Osteoblast (primary cell): ENCODE results near the gene ASB2. TPM values are rescaled to one million over a fixed set of nuclear protein-coding genes. Genes with fewer than 3 reads are reported as not detected.
A peak's percentile ranks its signal among the peaks of the same experiment; 100 is the strongest.

Experiments used
- DNase-seq: peaks from one replicate; pipeline ENCODE4 v3.0.0; 2011; ENCODE audit warnings: low spot score, mixed read lengths; ENCODE audit not compliant: insufficient read length; ENCODE audit errors: missing footprints
- H2AFZ ChIP-seq: 2 replicates; pipeline ENCODE4 v1.6.0; 2011; ENCODE audit warnings: mild to moderate bottlenecking, low read length
- H3K27ac ChIP-seq: 2 replicates; pipeline ENCODE4 v1.5.1; 2011; ENCODE audit warnings: mild to moderate bottlenecking, low read depth, low read length, moderate library complexity
- H3K27me3 ChIP-seq: 2 replicates; pipeline ENCODE4 v1.6.0; 2012; ENCODE audit warnings: mild to moderate bottlenecking, control low read depth, inconsistent platforms, low read length, moderate library complexity; ENCODE audit not compliant: insufficient read depth
- H3K36me3 ChIP-seq: 2 replicates; pipeline ENCODE4 v1.5.1; 2011; ENCODE audit warnings: mild to moderate bottlenecking, low read length, control low read depth, moderate library complexity; ENCODE audit not compliant: insufficient read depth
- H3K4me1 ChIP-seq: 2 replicates; pipeline ENCODE4 v1.5.1; 2011; ENCODE audit warnings: mild to moderate bottlenecking, low read length, control low read depth, moderate library complexity; ENCODE audit not compliant: insufficient read depth
- H3K4me2 ChIP-seq: 2 replicates; pipeline ENCODE4 v1.6.0; 2011; ENCODE audit warnings: mild to moderate bottlenecking, low read length; ENCODE audit not compliant: insufficient read depth
- H3K4me3 ChIP-seq: fragments of 200-600 bp; sonication (generic); 3 replicates; pipeline ENCODE4 v1.5.1; 2012; ENCODE audit warnings: mild to moderate bottlenecking, low read length, inconsistent platforms; ENCODE audit not compliant: insufficient read depth
- H3K79me2 ChIP-seq: 2 replicates; pipeline ENCODE4 v1.6.0; 2012; ENCODE audit warnings: mild to moderate bottlenecking, low read length, control low read depth, inconsistent platforms; ENCODE audit not compliant: insufficient read depth
- H3K9me3 ChIP-seq: 2 replicates; pipeline ENCODE4 v1.5.1; 2011; ENCODE audit warnings: low read depth, low read length, control low read depth
- H4K20me1 ChIP-seq: 2 replicates; pipeline ENCODE4 v1.6.0; 2012; ENCODE audit warnings: mild to moderate bottlenecking, low read length, control low read depth; ENCODE audit not compliant: insufficient read depth
- total RNA-seq: library from RNA; depleted of rRNA; stranded (reverse); fragments of >200 nt; gene quantifications from 2 replicates; pipeline ENCODE4 v1.2.3, GENCODE V29; 2012
- TF ChIP-seq, protein P1 (sequence below): IDR thresholded peaks from 2 replicates; pipeline ENCODE4 v1.5.1; 2011; ENCODE audit warnings: mild to moderate bottlenecking, low read depth, low read length, moderate library complexity; ENCODE audit errors: extremely low read depth

The ASB2 gene
- total RNA-seq, 1 donor = 1.1 TPM

DNA sequence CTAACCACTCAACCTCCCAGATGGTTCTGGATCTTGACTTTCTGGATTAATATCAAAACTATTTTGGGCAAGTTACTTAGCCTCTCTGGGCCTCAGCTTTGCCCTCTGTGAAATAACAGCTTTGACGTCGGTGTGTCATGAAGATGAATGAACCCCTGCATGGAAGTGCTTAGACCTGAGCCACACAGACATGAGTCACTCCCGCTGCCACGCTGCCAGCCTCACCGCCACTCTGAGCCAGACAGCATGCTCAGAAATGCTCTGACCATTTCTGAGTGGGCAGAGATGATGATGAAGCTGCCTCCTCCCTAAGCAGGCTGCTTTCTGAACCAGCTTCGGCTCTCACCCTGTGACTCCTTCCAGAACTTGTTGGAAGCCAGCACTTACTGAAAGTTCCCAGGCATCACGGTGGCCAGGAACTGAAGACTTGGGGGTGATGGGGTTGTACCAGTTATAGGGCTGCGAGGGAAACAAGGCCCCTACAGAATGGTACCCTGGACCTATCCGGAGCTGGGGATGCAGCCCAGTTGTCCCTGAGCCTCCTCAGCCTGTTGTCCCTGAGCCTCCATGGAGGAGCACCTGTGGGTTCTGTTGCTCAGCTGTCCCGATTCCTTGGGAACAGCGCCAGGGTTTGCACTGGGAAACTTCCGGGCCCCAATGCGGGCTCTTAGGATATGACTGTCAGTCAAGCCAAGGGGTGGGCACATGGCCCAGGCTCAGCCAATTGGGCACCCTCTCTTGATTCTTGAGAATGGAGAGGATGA is 18.7 kb upstream of the ASB2 start:
- no peaks in the 10 kb centered on the region for H4K20me1 ChIP-seq
- H3K4me2 ChIP-seq = peak overlapping the region; percentile 77
- H3K4me3 ChIP-seq = peak overlapping the region; percentile 50
- H3K9me3 ChIP-seq = no peaks in the 10 kb centered on the region
- H3K27me3 ChIP-seq = no peaks in the 10 kb centered on the region
- H2AFZ ChIP-seq = peak overlapping the region; percentile 91
- TF ChIP-seq, protein P1, sequence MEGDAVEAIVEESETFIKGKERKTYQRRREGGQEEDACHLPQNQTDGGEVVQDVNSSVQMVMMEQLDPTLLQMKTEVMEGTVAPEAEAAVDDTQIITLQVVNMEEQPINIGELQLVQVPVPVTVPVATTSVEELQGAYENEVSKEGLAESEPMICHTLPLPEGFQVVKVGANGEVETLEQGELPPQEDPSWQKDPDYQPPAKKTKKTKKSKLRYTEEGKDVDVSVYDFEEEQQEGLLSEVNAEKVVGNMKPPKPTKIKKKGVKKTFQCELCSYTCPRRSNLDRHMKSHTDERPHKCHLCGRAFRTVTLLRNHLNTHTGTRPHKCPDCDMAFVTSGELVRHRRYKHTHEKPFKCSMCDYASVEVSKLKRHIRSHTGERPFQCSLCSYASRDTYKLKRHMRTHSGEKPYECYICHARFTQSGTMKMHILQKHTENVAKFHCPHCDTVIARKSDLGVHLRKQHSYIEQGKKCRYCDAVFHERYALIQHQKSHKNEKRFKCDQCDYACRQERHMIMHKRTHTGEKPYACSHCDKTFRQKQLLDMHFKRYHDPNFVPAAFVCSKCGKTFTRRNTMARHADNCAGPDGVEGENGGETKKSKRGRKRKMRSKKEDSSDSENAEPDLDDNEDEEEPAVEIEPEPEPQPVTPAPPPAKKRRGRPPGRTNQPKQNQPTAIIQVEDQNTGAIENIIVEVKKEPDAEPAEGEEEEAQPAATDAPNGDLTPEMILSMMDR = no peak
- DNase-seq = peak; percentile 97
- peak overlapping the region; percentile 86 for H3K27ac ChIP-seq
- H3K79me2 ChIP-seq = no peaks in the 10 kb centered on the region
- H3K4me1 ChIP-seq = peaks cover 14% of the 10 kb centered on the region
- no peaks in the 10 kb centered on the region for H3K36me3 ChIP-seq

DNA sequence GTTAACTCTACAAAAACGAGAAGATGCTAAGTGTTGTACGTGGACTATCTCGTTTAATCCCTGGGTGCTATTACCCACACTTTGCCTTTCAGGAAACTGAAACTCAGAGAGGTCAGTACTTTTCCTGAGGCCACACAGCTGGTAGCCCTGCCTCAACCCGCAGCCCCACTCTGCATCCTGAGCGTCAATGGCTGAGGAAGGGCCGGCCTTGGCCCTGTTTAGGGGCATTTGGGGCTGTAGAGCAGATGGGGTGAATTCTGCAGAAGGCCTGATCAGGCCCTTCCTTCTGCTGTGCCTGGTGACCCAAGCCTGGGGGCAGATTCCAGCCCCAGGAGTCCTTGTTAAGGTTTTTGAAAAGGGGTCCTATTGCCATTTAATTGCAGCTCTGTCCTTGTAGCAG is 17.0 kb upstream of the ASB2 start:
- Histone ChIP-seq H3K27ac (no peak overlapping the region), H3K79me2 (no peaks in the 10 kb centered on the region), H3K4me2 (no peak overlapping the region), H3K27me3 (no peaks in the 10 kb centered on the region), H3K4me3 (no peak overlapping the region), H4K20me1 (no peaks in the 10 kb centered on the region), H2AFZ (no peak overlapping the region), H3K9me3 (no peaks in the 10 kb centered on the region), H3K36me3 (no peaks in the 10 kb centered on the region), H3K4me1 (peaks cover 14% of the 10 kb centered on the region)
- TF ChIP-seq, protein P1 = no peak
- DNase-seq = no peak

DNA sequence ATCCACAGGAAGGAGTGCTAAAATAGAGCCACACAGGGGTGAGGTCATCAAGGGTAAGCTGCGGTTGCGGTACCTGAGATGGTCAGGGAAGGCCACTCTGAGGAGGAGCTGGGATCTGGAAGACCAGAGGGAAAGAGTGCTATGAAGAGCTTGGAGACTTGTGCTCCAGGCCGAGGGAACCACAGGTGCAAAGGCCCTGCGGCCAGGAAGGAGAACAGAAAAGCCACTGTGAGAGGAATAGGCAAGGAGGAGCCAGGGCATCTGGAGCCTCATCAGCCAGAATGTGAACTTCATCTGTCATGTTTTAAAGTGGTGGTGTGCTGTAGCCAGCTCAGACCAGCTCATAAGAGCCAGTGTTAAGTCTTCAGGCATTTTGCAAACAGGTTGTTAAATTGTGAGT is 15.3 kb upstream of the ASB2 start:
- DNase-seq = no peak
- Histone ChIP-seq H4K20me1 (no peaks in the 10 kb centered on the region), H3K79me2 (no peaks in the 10 kb centered on the region), H3K9me3 (no peaks in the 10 kb centered on the region), H3K36me3 (no peaks in the 10 kb centered on the region), H3K4me3 (no peak overlapping the region), H3K4me2 (no peak overlapping the region), H3K27me3 (no peaks in the 10 kb centered on the region), H3K4me1 (peaks cover 14% of the 10 kb centered on the region), H3K27ac (no peak overlapping the region), H2AFZ (no peak overlapping the region)
- TF ChIP-seq, protein P1 = no peak

DNA sequence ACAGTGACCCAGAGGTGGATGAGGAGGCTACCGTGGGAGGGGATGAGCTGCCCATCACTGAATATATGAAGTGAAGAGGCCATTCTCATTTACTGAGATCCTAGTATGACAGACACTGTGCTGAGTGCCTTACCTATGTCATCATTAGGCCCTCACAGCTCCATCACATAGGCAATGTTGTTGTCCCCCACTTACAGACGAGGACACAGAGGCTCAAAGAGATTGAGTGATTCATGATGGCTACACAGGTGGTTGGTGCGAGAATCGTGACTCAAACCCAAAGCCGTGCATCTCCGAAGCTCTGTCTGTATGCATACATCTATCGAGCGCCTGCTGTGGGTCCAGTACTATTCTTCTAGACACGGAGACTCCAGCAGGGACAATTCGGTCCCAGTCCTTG is 14.8 kb upstream of the ASB2 start:
- Histone ChIP-seq H3K9me3 (no peaks in the 10 kb centered on the region), H3K4me3 (no peak overlapping the region), H3K79me2 (no peaks in the 10 kb centered on the region), H4K20me1 (no peaks in the 10 kb centered on the region), H2AFZ (no peak overlapping the region), H3K27me3 (no peaks in the 10 kb centered on the region), H3K4me1 (peaks cover 14% of the 10 kb centered on the region), H3K4me2 (no peak overlapping the region), H3K27ac (no peak overlapping the region), H3K36me3 (no peaks in the 10 kb centered on the region)
- no peak for DNase-seq
- TF ChIP-seq, protein P1 = no peak
